HEK293T (cell line): Measurements from ENCODE around the gene PLXNA3.
A peak's percentile ranks its signal among the peaks of the same experiment; 100 is the strongest.

Experiments used
- CTCF ChIA-PET: fragments of 350-600 bp; formaldehyde crosslinking; extraction: SDS; loops from one replicate; lab custom pipeline; 2021; ENCODE audit warnings: antibody characterized with exemption, inconsistent platforms; lab: Yijun Ruan, JAX
- POLR2A ChIA-PET: fragments of 350-600 bp; formaldehyde crosslinking; extraction: SDS; loops from one replicate; lab custom pipeline; 2020; ENCODE audit warnings: antibody characterized with exemption, inconsistent platforms; lab: Yijun Ruan, JAX
- DNase-seq: peaks from one replicate; pipeline ENCODE4 v3.0.0; 2012; ENCODE audit warnings: mixed read lengths; ENCODE audit errors: extremely low spot score
- ARNT ChIP-seq: fragments of 450-650 bp; IDR thresholded peaks from 2 replicates; pipeline ENCODE4 v1.6.1; 2017; ENCODE audit warnings: mild to moderate bottlenecking
- BHLHE40 ChIP-seq: fragments of 450-650 bp; IDR thresholded peaks from 2 replicates; pipeline ENCODE4 v1.6.1; 2016; ENCODE audit warnings: mild to moderate bottlenecking, moderate library complexity, borderline replicate concordance
- CTBP1 ChIP-seq: fragments of 450-650 bp; IDR thresholded peaks from 2 replicates; pipeline ENCODE4 v1.6.1; 2016; ENCODE audit warnings: borderline replicate concordance
- ELF4 ChIP-seq: fragments of 450-650 bp; IDR thresholded peaks from 2 replicates; pipeline ENCODE4 v1.6.1; 2017; ENCODE audit warnings: antibody characterized with exemption
- FOXA1 ChIP-seq: fragments of 450-650 bp; IDR thresholded peaks from 2 replicates; pipeline ENCODE4 v1.6.1; 2016; ENCODE audit warnings: mild to moderate bottlenecking
- FOXK2 ChIP-seq: fragments of 450-650 bp; IDR thresholded peaks from 2 replicates; pipeline ENCODE4 v1.6.1; 2016; ENCODE audit warnings: mild to moderate bottlenecking
- FOXM1 ChIP-seq: fragments of 450-650 bp; IDR thresholded peaks from 2 replicates; pipeline ENCODE4 v1.6.1; 2017; ENCODE audit warnings: mild to moderate bottlenecking, borderline replicate concordance
- HDGF ChIP-seq: fragments of 450-650 bp; IDR thresholded peaks from 2 replicates; pipeline ENCODE4 v1.6.1; 2017; ENCODE audit warnings: antibody characterized with exemption, borderline replicate concordance
- L3MBTL2 ChIP-seq: fragments of 450-650 bp; conservative IDR thresholded peaks from 2 replicates; pipeline ENCODE4 v1.6.1; 2016; ENCODE audit warnings: mild to moderate bottlenecking
- LEF1 ChIP-seq: fragments of 450-650 bp; IDR thresholded peaks from 2 replicates; pipeline ENCODE4 v1.6.1; 2017; ENCODE audit warnings: mild to moderate bottlenecking, borderline replicate concordance
- NFRKB ChIP-seq: fragments of 450-650 bp; IDR thresholded peaks from 2 replicates; pipeline ENCODE4 v1.6.1; 2016; ENCODE audit warnings: mild to moderate bottlenecking, moderate library complexity
- SP1 ChIP-seq: fragments of 450-650 bp; IDR thresholded peaks from 2 replicates; pipeline ENCODE4 v1.6.1; 2017
- SUZ12 ChIP-seq: fragments of 450-650 bp; IDR thresholded peaks from 2 replicates; pipeline ENCODE4 v1.6.1; 2016; ENCODE audit warnings: mild to moderate bottlenecking
- TARDBP ChIP-seq: fragments of 450-650 bp; IDR thresholded peaks from 2 replicates; pipeline ENCODE4 v1.6.1; 2016
- ZNF384 ChIP-seq: fragments of 450-650 bp; IDR thresholded peaks from 2 replicates; pipeline ENCODE4 v1.6.1; 2016
- TF ChIP-seq, protein P1 (sequence below): fragments of 450-650 bp; IDR thresholded peaks from 2 replicates; pipeline ENCODE4 v1.6.1; 2016

PLXNA3 gene

GRCh38 chrX:154413142-154413541, 44.9 kb upstream of the PLXNA3 start:
- no peak for DNase-seq
- CTCF ChIA-PET = no interaction called here
- POLR2A ChIA-PET = interaction anchor here (1.6 kb wide), 1 partner anchor 8 kb away, joined by 13 read pairs; no protein-coding TSS in a partner anchor

GRCh38 chrX:154417157-154417556, 40.9 kb upstream of the PLXNA3 start:
- ChIA-PET CTCF (no interaction called here), POLR2A (no interaction called here)
- TF ChIP-seq, protein P1, sequence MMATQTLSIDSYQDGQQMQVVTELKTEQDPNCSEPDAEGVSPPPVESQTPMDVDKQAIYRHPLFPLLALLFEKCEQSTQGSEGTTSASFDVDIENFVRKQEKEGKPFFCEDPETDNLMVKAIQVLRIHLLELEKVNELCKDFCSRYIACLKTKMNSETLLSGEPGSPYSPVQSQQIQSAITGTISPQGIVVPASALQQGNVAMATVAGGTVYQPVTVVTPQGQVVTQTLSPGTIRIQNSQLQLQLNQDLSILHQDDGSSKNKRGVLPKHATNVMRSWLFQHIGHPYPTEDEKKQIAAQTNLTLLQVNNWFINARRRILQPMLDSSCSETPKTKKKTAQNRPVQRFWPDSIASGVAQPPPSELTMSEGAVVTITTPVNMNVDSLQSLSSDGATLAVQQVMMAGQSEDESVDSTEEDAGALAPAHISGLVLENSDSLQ = no peak
- no peak for DNase-seq

More at GRCh38 chrX:154413142-154413541, 44.9 kb upstream of the PLXNA3 start:
- TF ChIP-seq L3MBTL2 (no peak), FOXK2 (no peak), NFRKB (no peak), FOXM1 (no peak), LEF1 (no peak), TARDBP (no peak), SP1 (no peak), BHLHE40 (no peak), SUZ12 (no peak), FOXA1 (no peak), ELF4 (no peak), HDGF (no peak), ZNF384 (no peak), CTBP1 (no peak)

- ChIA-PET CTCF (no interaction called here), POLR2A (no interaction called here)
- no peak for TF ChIP-seq FOXK2
- TF ChIP-seq SUZ12 = no peak
- TF ChIP-seq FOXM1 = no peak
- no peak for TF ChIP-seq TARDBP
- TF ChIP-seq SP1 = no peak
- TF ChIP-seq BHLHE40 = no peak
- TF ChIP-seq ELF4 = no peak
- no peak for TF ChIP-seq FOXA1
- TF ChIP-seq L3MBTL2 = no peak
- no peak for TF ChIP-seq NFRKB
- no peak for TF ChIP-seq ZNF384
- no peak for TF ChIP-seq CTBP1
- no peak for TF ChIP-seq HDGF
- TF ChIP-seq, protein P1 = no peak
- TF ChIP-seq ARNT = no peak
- no peak for TF ChIP-seq LEF1
- no peak for DNase-seq
Measured at GRCh38 chrX:154419189-154419588, 38.9 kb upstream of the PLXNA3 start.

DNA sequence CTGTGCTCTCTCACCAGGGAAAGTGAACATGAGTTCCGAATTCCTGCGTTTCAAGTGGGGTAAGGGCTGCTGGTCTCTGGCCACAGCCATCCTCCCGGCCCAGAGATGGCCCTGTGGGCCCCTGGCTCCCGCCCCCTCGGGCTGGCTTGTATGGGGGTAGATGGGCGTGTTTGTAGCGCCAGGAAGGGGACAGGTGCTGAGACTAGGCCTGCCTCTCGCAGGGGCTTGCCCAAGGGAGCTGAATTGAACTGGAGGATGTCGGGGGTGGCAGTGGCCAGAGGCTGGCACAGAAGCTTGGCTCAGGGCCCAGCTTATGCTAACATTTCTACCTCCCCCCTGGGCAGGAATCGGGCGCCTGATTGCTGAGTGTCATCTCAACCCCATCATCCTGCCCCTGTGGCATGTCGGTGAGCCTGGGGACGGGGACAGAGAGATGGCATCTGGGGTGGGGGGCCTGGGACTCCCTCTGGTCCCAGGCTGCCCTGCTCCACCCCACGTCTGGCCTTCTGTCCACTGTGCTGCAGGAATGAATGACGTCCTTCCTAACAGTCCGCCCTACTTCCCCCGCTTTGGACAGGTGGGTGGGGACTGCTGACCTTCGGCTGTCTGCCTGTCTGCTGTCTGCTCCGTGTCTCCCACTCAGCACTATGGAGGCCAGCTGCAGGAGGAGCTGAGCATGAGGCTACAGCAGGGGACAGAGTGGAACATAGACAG, 38.2 kb upstream of the PLXNA3 start:
- DNase-seq = no peak
- ChIA-PET POLR2A (interaction anchor here (1.5 to 2.1 kb wide), 2 partner anchors 8 to 22 kb away, joined by 4 to 13 read pairs; partner anchors contain the start of gene RPL10), CTCF (no interaction called here)
- TF ChIP-seq, protein P1 = no peak

- POLR2A ChIA-PET = interaction anchor here (0.8 to 2.1 kb wide), 4 partner anchors 8 to 68 kb away, joined by 3 to 13 read pairs (median 4); partner anchors contain the start of gene RPL10
Measured at GRCh38 chrX:154420402-154420756, 37.7 kb upstream of the PLXNA3 start.

DNA sequence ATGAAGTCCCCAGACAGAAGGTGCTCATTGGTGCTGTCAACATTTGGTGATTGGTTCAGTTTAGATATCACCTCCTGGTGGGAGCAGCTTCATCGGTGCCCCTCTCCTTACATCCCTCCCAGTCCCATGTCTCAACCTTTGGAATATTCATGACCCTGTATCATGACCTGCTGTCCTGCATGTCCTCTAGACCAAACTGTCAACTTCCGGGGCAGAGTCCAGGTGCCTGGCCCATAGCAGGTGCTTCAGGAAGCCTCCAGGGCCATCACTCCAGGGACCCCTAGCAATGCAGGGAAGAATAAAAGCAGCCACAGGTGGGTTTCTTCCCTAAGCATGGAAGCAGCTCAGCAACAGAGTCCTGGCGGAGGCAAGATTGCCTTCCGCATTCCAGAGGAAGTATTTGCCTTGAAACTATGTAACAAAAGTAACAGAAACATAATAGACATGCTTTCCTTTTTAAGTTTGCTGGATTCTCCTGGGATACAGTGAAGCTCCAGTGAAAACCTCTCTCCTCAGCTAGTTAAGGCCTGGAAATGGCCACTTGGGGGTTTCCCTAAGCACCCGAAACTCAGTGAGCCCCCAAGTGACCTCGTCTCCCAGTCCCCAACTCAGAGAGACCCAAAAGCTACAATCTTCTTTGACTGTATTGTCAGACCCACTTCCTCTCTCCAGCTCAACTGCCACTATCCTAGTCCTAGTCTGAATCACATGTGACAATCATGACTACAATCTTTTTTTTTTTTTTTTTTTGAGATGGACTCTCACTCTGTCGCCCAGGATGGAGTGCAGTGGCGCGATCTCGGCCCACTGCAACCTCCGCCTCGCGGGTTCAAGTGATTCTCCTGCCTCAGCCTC, 30.9 kb upstream of the PLXNA3 start:
- POLR2A ChIA-PET = interaction anchor here (1.1 to 1.4 kb wide), 3 partner anchors 14 to 17 kb away, joined by 5 to 6 read pairs (median 5); partner anchors contain the start of gene FAM50A
- CTCF ChIA-PET = interaction anchor here (0.5 to 1.7 kb wide), 3 partner anchors 11 to 54 kb away, joined by 3 to 4 read pairs (median 3); partner anchors contain the start of gene DNASE1L1
- no peak for DNase-seq

More at GRCh38 chrX:154420402-154420756, 37.7 kb upstream of the PLXNA3 start:
- CTCF ChIA-PET = no interaction called here
- DNase-seq = no peak
- no peak for TF ChIP-seq L3MBTL2
- no peak for TF ChIP-seq SP1
- no peak for TF ChIP-seq ELF4
- no peak for TF ChIP-seq HDGF
- no peak for TF ChIP-seq ZNF384
- TF ChIP-seq SUZ12 = no peak
- TF ChIP-seq TARDBP = no peak
- TF ChIP-seq BHLHE40 = no peak
- TF ChIP-seq FOXA1 = no peak

More for the DNA sequence above, 30.9 kb upstream of the PLXNA3 start:
- TF ChIP-seq BHLHE40 (no peak), ZNF384 (peak; percentile 11; the same call in 1 of the 2 replicates), FOXA1 (no peak), FOXK2 (no peak), L3MBTL2 (no peak), FOXM1 (no peak)
- TF ChIP-seq, protein P1 = no peak
